NCI-H1048 (cell line): ENCODE data around the gene INPP5A.
"Not testable (repeated sequence)": the region's sequence is repeated elsewhere in the genome, so short reads cannot be mapped to it uniquely, and the experiment has no call there.

Experiments
- DNase-seq: peaks from one replicate; lab custom pipeline; 2025; lab: John Stamatoyannopoulos, UW

The INPP5A gene

DNA sequence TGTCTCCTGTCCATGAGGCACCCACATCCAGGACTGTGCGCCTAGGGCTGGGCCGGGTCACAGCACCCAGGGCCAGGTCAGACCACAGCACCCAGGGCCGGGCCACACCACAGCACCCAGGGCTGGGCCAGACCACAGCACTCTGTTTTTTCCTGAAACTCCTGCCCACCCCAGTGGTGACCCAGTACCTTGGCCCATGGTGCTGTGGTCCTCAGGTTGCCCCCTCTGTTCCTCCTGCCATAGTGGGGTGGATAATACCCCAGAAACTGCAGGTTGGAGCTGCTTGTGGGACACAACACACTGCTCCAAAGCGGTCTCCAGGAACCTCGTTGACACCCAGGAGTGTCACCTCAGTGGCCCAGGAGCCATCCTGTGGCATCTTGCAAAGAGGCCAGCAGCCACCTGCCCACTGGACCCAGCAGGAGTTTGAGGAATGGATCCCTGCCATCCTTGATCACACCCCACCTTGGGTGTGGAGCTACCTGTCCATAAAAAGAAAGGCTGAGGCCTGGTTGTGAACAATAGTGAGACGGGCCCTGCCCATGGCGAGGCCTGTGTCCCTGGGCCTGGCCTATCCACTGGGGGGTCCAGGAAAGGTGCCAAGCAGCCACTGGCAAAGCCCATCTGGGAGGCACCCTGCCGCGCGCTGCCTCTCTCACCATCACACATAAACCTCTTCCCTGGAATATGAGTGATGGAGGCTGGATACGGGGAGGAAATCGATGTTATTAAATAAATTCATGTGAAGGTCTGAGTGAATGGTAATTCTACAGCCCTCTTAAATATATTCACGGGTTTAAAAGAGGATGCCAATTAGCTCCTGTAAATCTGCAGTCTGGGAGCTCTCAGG is 159.4 kb downstream of the INPP5A start:
- DNase-seq, result no peak

DNA sequence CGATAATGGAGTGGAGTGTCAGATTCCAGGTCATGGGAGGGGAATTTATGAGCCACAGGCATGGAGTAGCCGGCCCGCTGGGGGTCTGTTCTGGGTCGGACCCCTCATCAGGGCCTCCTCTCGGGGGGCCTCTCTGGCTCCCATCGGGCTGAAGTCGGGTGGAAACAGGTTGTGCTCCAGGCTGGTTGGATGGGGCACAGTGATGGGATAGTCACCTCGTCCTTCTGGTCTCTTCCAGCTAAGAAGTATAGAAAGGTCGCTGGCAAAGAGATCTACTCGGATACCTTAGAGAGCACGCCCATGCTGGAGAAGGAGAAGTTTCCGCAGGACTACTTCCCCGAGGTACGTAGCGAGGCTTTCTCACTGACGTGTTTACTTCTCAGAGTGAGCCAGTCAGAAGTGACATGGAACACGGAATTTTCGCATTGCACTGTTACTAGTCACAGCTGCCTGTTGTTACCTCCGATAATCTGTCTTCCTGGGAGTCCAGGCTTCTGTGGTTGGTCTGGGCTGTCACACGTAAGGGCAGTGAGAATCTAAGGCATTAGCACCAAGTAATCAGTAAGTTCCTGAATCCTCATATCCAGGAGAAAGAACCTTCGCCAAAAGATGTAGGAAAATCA is 160.1 kb downstream of the INPP5A start:
- no peak for DNase-seq

DNA sequence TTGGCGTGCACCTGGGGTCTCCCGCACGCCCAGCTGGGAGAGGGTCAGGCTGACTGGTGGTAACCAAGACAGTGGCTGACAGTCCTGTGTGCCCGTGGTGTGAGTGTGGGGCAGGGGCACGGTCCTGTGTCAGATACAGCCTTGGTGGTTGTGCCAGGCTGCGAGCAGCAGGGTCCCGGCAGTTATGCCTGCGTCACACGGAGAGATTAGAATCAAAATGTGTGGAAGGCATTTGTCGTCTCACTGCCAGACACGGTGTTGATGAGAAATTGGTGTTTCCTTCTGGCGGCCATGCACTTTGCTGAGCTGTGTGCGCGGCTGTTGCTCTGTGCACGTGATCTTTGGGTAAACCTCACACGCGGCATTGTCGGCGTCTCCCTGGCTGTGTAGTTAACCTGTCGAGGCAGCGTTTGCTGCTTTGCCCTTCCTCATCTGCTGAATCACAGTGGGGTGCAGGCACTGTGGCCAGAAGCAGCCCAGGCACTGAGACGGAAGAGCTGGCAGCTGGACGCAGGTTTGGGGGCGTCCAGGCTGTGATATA is 160.7 kb downstream of the INPP5A start:
- no peak for DNase-seq

DNA sequence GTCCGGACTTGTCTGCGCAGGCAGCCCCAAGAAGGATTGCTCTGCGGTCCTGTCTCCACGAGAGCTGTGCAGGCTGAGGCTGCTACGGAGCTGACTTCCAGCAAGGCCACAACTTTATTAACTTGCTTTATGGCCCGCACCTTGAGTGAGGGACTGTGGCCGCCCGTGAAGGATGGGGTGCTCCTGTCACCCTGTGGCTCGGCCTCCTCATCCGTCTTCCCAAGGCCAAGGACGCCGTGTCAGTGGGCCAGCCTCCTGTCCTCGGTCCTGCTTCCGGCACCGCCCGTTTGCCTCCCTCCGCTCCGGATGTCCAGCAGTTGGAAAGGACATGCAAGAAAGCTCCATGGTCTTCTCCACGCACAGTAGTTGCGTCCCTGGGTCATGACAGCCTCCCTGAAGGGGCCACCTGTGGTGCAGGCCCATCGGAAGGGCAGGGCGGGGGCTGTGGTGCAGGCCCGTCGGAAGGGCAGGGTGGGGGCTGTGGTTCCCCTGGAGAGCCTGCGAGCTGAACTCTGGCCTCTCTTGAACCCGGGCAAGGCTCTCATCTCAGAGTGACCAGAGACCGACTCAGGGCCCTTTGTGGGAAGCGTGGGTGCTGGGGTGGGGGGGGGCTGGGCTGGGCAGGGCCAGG is 161.3 kb downstream of the INPP5A start:
- no peak for DNase-seq

DNA sequence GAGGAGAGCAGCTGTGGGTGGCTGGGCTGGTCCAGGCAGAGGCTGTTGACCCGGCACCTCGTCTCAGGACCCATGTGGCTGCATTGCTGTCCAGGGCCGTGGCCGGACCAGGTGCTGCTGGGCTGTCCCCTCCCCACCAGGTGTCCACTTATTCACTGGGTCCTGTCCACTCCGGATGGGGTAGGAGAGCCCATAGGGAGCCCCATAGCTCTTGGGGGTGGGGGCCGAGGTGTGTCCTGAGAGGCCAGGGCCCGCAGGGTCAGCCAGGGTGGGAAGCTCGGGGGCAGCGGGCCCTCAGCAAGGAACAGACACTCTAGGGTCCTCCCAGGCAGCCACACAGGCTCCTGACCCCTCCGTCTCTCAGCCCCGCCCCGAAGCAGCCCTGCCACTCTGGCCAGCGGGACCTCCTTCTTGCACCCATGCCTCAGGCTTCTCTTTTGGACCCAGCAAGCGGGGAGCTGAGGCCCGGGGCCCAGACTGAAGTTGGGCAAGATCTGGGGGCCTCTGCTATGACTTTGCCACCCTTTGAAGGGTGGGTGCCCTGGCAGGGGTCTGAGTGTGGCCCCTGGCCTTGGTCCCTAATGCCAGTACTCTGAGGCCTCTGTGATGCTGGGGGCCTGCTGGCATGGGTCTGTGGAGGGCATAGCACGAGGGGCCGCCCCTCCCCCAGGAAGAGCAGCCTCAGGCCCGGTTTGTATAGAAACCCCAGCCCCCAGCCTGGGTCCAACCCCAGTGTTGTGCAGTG is 162.0 kb downstream of the INPP5A start:
- no peak for DNase-seq

DNA sequence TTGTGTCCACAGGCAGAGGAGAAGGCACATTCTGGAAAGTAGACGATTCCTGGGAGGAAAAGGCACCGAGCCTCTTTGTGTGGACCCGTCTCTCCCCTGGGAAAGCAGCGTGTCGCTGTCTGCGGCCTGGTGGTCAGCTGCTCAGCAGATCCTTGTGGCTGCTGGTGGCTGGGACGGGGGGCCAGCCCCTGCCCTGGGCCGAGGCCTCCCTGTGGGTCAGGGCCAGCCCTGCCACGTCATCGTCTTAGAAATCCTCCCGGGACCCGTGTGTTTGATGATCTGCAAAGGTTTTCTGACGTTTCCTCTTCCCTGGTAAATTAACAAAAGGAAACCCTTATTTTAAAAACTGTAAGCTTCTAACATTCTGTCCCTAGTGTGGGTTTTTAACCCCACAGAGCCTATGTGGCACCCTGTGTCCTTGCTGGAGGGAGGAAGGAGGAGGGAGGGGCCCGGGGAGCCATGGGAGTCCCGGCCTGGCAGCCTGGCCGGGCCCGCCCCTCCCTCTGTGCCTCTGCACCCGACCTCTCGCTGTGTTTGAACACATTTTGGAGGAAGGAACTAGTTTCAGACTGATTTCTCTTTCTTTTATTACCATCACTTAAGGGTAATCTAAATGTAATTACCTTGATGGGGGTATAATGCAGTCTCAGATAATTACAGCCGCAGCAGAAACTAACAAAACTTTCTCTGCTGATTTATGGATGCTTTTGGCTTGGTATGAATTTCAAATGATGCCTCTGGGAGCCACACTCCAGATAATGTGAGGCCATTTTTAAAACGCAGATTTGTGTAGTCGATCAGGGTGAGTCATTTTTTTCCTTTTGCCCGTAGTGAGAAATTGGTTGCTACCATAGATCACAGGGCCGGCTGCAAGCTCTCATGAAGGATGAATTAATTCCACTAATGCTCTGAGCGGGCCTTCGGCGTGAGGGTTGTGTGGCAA is 162.8 kb downstream of the INPP5A start:
- DNase-seq, result no peak

DNA sequence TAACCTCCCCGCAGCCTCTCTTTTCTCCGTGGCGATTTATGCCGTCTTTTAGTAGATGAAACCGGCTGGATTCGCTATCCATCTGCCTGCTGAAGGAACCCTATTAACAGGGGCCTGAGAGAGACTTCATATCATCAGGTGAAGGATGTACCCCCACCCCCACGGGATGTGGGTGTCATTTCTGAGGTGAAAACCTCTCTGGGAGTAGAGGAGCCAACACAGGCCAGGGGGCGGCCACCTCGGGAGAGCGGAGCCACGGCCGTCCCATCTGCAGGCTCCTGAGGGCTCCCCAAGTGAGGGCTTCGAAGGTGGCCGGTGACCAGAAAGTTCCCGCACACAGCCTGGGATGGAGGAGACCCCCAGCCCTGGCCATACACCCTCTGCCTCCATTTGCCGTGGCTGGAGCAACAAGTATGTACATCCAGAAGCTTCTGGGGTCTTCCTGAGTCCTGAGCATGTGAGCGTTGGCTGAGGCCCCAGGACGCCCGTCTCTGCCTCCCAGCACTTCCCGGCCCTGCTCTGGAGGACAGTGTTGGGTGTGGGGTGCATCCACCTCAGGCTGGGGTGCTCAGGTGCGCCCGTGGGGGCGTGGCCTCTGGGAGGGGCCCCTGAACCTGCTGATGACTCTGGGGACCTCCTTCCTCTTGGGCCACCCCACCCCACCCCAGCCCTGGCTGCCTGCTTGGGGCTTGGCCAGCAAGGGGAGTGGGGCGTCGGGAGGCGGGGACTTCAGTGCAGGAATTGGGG is 163.7 kb downstream of the INPP5A start:
- DNase-seq, result no peak

DNA sequence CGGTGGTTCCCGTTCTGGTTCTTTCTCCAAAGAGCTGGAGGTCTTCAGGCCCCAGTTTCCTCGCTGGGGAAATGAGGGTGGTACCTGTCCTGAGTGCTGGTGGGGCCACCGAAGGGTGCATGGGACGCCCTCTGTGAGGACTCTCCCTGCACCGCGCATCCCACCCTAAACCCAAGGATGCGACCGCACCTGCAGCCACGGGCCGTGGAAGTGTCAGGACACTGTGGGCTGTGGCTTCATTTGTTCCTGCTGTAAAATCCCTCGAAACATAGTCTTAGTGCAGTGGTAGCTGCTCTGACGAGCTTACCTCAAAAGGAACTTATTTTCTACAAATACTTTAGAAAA is 164.2 kb downstream of the INPP5A start:
- DNase-seq, result no peak

DNA sequence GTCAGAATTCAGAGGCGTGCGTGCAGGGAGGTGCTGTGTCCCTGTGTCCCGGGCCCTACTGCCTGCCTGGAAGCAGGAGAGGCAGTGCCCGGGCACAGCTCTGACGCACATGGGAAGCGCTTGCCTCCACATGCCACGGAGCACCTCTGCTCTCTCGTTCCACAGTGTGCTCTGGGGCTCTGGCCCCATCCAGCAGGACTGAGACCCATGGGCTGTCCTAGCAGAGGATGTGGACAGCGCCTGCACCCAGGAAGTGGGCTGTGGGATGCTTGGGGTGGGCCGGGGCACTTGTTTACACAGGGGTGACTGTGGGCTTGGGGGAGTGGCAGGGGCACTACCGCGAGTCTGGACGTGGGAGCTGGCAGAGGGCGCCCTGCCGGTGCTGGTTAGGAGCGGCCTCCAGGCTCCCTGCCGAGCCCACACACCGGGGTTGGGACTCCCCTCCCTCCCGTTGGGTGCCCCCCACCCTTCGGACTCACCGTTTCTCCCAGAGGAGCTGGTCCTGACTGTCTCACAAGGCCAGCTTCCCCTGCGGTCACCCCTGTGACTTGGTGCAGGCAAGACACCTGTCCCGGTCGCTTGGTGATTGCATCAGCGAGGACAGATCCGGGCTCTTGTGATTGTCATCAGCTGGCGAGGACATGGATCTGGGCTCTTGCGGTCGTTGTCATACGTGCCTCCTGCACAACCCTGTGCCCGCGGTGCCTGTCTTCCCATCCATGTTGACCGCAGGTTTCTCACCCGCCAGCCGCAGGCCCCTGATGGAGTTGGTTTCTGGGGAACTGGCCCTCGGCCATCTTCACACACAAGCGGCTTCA is 165.2 kb downstream of the INPP5A start:
- no peak for DNase-seq

DNA sequence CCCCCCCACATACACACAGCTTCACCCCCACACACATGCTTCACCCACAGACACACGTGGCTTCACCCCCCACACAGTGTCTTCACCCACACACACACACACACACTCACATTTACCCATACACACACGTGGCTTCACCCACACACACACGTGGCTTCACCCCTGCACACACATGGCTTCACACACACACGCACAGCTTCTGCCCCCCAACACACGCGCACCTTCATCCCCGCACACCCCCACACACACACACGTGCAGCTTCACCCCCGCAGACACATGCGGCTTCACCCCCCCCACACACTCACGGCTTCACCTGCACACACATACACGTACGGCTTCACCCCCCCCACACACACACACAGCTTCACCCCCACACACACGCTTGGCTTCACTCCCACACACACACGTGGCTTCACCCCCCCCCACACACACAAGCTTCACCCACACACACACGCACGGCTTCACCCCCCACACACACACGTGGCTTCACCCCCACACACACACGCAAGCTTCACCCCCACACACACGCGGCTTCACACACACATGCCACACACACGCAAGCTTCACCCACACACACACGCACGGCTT is 165.9 kb downstream of the INPP5A start:
- no peak for DNase-seq

DNA sequence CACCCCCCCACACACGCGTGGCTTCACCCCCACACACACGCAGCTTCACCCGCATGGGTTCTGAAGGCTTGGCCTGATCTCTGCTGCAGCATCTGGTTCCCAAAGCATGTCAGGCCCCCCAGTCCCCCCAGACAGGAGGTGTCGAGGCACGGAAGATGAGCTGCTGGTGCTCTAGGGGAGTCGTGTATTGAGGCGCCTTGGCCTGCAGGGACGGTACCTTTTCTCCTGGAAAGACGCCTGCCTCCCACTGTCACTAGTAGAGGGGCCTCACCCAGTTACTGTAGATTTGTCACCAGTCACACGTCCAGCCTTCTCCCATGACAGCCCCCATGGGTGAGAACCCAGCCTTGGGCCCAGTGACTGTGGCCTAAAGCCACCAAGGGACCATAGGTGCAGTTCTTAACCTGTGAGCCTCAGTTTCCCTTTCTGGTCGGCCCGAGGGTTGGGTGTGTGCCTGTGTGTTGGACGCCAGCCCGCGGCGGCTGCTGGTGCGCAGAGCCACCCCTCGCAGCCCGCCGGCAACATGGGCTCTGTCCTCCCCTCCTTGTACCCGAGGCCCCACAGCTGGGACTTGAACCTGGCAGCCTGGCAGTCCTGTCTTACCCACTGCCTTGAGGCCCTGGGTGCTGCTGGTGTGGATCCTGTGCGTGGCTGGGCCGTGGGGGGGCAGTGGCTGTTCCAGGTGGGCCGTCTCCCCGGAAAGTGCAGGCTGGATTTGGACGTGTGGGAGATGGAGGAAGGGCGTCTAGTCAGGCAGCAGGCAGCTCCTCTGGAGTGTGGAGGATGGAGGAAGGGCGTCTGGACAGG is 166.6 kb downstream of the INPP5A start:
- DNase-seq, result no peak

DNA sequence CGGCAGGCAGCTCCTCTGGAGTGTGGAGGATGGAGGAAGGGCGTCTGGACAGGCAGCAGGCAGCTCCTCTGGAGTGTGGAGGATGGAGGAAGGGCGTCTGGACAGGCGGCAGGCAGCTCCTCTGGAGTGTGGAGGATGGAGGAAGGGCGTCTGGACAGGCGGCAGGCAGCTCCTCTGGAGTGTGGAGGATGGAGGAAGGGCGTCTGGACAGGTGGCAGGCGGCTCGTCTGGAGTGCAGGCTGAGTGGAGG is 167.2 kb downstream of the INPP5A start:
- not testable (repeated sequence) for DNase-seq

DNA sequence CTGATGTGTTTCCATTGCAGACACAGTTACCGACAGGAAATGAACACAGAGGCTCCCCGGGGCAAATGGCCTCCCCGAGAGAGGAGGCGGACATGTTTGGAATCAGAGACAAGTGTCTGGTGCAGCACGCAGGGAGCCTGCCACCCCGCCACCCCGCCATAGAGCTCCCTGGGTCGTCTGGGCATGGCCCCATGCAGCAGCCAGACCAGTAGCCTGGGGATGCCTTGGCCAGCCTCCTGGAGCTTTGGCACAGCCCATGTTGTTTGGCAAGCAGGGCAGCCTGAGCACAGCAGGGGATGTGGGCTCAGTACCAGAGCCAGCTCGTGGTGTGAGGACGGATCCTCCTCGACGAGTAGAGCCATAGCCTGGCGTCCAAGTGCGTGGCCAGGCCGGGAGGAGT is 167.6 kb downstream of the INPP5A start:
- DNase-seq, result no peak

DNA sequence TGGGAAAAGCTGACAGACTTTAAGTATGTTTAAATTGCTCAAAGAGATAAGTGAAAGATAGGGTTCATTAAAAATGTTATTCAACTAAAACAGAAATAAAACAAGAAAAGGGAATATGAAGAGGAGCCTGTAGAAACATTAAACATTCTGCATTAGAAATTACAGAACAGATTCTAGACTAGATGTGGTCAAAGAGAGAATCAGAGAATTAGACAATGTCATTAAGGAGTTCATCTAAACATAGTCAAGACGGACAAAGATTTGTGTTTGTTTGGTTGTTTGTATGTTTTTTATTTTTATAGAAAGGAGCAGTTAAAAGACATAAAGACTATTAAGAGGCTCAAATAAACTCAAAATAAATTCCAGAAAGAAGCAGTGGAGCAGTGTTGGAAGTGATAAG is 168.4 kb downstream of the INPP5A start:
- no peak for DNase-seq

DNA sequence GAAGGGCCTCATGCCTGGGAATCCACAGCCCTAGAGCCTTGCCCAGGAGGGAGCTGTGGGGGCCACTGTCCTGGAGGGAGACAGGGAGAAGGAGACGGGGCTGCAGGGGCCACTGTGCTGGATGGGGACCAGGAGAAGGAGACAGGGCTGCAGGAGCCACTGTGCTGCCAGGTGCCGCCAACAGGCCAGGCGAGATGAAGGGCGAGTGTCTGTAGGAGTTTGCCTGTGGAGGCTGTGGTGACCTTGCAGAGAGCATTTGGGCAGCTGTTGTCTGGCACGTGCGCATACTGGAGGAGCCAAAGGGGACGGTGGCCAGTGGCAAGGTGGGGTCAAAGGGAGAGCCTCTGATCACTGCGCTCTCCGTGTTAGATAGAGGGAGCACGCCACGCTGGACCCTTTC is 169.1 kb downstream of the INPP5A start:
- DNase-seq, result no peak

DNA sequence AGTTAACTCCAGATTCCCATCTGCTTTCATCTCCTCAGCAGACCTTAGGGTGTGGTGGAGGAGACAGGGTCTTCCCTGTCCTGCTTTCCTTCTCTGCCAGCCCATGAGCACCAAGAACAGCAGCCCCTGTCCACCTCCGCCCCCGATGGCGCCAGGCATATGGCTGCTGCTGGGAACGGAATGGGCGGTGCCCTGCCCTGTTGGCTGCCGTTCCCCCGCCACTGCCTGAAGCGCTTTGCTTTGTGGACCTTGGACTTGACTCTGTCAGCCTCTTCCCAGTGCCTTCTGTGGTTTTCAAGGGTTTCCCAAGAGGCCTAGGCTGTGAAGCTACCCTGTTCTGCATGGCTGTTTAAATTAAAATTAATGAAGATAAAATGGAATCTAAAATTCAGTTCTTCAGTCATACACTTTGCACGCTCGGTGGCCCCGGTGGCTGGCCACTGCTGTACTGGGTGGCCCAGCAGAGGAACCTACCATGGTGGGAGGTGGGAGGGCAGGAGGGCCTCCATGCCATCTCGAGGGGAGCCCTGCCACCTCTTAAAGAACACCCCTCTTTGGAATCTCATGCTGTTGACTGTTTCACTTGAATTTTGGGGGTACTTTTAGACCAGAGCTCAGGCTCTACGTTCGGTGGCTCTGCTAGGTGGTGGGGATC is 169.7 kb downstream of the INPP5A start:
- DNase-seq, result no peak

DNA sequence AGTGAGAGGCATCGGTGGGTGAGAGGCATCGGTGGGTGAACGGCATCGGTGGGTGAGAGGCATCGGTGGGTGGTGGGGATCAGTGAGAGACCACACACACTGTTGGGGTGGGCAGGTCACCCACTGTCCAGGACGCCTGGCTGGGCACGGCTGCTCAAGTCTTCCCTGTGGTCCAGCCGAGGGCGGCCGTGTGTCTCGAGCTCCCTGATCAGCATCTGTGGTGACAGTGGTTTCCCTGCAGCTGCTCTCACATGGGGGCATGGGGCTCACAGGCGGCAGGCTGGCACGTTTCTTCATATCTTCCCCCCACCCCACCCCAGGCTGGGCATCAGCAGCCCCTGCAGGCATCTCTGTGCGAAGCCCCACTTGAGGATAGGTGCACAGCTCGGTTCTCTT is 170.2 kb downstream of the INPP5A start:
- no peak for DNase-seq

DNA sequence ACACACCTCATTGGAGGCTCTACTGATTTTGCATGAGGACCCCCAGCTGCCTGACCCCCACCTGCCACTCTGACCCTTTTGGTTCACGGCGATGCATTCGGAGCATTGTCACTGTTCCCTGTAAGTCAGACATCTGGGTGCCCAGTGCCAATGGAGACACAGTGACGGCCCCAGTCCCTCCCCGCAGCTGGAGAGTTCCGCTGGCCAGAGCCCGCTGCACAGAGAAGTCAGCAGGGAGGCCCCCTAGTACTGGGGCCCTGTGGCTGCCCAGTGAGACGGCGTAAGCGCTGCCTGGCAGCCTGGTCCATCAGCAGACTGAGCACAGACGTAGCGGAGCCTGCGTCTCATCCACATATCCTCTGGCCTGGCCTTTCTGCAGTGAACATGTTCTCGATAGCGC is 170.9 kb downstream of the INPP5A start:
- DNase-seq, result no peak
